Esophagus muscularis mucosa (tissue), 3 donors: ENCODE results near the gene OR2T34.

Source experiments
- POLR2AphosphoS5 ChIP-seq, 2 donors: sonication (generic); formaldehyde crosslinking; IDR thresholded peaks; one replicate each; pipeline ENCODE4 v1.6.1; 2017; ENCODE audit warnings: antibody characterized with exemption in 2 of 2
- TF ChIP-seq, protein P1 (sequence below), 3 experiments: fragments of 200-600 bp in 2 of 3; fragments of 450-650 bp in 1 of 3; sonication (generic) in 2 of 3; IDR thresholded peaks; one replicate each; pipeline ENCODE4 v1.5.1; 2017 to 2019; ENCODE audit warnings: antibody characterized with exemption in 3 of 3, mild to moderate bottlenecking in 2 of 3, moderate library complexity in 1 of 3

- TF ChIP-seq POLR2AphosphoS5 (IDR thresholded peaks at IDR 0.05), result no peak
- TF ChIP-seq, protein P1, sequence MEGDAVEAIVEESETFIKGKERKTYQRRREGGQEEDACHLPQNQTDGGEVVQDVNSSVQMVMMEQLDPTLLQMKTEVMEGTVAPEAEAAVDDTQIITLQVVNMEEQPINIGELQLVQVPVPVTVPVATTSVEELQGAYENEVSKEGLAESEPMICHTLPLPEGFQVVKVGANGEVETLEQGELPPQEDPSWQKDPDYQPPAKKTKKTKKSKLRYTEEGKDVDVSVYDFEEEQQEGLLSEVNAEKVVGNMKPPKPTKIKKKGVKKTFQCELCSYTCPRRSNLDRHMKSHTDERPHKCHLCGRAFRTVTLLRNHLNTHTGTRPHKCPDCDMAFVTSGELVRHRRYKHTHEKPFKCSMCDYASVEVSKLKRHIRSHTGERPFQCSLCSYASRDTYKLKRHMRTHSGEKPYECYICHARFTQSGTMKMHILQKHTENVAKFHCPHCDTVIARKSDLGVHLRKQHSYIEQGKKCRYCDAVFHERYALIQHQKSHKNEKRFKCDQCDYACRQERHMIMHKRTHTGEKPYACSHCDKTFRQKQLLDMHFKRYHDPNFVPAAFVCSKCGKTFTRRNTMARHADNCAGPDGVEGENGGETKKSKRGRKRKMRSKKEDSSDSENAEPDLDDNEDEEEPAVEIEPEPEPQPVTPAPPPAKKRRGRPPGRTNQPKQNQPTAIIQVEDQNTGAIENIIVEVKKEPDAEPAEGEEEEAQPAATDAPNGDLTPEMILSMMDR (IDR thresholded peaks at IDR 0.05), result no peak
These were observed 22.1 kb upstream of the OR2T34 start for GRCh38 chr1:248596615-248597014.
